HCT116 (cell line): ENCODE data around the gene WDR4.

Experiments used
- ATF3 ChIP-seq: IDR thresholded peaks from 2 replicates; pipeline ENCODE4 v1.6.1; 2012
- MAX ChIP-seq: IDR thresholded peaks from 2 replicates; pipeline ENCODE4 v1.6.1; 2012
- POLR2A ChIP-seq: IDR thresholded peaks from 2 replicates; pipeline ENCODE4 v1.7.0; 2011; ENCODE audit warnings: borderline replicate concordance; ENCODE audit not compliant: insufficient read depth, insufficient read length; ENCODE audit errors: extremely low read depth
- POLR2AphosphoS5 ChIP-seq: IDR thresholded peaks from 2 replicates; pipeline ENCODE4 v1.6.1; 2011; ENCODE audit warnings: mild to moderate bottlenecking, low read depth, low read length, moderate library complexity
- TCF7L2 ChIP-seq: IDR thresholded peaks from 2 replicates; pipeline ENCODE4 v1.7.0; 2011; ENCODE audit warnings: borderline replicate concordance, inconsistent platforms; ENCODE audit not compliant: insufficient read depth, insufficient read length; ENCODE audit errors: extremely low read depth
- TF ChIP-seq, protein P1 (sequence below), 3 experiments: fragments of 200-600 bp in 1 of 3; sonication (generic) in 1 of 3; IDR thresholded peaks in 2 of 3; conservative IDR thresholded peaks in 1 of 3; 2 replicates each; pipeline ENCODE4 v1.5.1; 2012 to 2017; ENCODE audit warnings: low read depth in 2 of 3, low read length in 2 of 3, antibody characterized with exemption in 1 of 3, borderline replicate concordance in 1 of 3, control low read depth in 1 of 3, mild to moderate bottlenecking in 1 of 3, mixed read lengths in 1 of 3, mixed run types in 1 of 3, moderate library complexity in 1 of 3; ENCODE audit not compliant: insufficient read depth in 1 of 3
- TF ChIP-seq, protein P2 (sequence below): IDR thresholded peaks from 2 replicates; pipeline ENCODE4 v1.6.1; 2012; ENCODE audit warnings: low read depth

GRCh38 chr21:42830456-42831455 is 48.6 kb downstream of the WDR4 start:
- TF ChIP-seq, protein P1, sequence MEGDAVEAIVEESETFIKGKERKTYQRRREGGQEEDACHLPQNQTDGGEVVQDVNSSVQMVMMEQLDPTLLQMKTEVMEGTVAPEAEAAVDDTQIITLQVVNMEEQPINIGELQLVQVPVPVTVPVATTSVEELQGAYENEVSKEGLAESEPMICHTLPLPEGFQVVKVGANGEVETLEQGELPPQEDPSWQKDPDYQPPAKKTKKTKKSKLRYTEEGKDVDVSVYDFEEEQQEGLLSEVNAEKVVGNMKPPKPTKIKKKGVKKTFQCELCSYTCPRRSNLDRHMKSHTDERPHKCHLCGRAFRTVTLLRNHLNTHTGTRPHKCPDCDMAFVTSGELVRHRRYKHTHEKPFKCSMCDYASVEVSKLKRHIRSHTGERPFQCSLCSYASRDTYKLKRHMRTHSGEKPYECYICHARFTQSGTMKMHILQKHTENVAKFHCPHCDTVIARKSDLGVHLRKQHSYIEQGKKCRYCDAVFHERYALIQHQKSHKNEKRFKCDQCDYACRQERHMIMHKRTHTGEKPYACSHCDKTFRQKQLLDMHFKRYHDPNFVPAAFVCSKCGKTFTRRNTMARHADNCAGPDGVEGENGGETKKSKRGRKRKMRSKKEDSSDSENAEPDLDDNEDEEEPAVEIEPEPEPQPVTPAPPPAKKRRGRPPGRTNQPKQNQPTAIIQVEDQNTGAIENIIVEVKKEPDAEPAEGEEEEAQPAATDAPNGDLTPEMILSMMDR (IDR thresholded peaks at IDR 0.05 in 2 of 3, conservative IDR thresholded peaks at IDR 0.05 in 1 of 3; ENCODE audit: borderline replicate concordance in 1 of 3, insufficient read depth in 1 of 3, low read depth in 2 of 3, low read length in 2 of 3): peak in 2 of 3 experiments; percentile 13 to 19; a peak in 1 of 6 replicates
- no peak for TF ChIP-seq POLR2A
- TF ChIP-seq ATF3: no peak
- no peak for TF ChIP-seq MAX
- TF ChIP-seq, protein P2, sequence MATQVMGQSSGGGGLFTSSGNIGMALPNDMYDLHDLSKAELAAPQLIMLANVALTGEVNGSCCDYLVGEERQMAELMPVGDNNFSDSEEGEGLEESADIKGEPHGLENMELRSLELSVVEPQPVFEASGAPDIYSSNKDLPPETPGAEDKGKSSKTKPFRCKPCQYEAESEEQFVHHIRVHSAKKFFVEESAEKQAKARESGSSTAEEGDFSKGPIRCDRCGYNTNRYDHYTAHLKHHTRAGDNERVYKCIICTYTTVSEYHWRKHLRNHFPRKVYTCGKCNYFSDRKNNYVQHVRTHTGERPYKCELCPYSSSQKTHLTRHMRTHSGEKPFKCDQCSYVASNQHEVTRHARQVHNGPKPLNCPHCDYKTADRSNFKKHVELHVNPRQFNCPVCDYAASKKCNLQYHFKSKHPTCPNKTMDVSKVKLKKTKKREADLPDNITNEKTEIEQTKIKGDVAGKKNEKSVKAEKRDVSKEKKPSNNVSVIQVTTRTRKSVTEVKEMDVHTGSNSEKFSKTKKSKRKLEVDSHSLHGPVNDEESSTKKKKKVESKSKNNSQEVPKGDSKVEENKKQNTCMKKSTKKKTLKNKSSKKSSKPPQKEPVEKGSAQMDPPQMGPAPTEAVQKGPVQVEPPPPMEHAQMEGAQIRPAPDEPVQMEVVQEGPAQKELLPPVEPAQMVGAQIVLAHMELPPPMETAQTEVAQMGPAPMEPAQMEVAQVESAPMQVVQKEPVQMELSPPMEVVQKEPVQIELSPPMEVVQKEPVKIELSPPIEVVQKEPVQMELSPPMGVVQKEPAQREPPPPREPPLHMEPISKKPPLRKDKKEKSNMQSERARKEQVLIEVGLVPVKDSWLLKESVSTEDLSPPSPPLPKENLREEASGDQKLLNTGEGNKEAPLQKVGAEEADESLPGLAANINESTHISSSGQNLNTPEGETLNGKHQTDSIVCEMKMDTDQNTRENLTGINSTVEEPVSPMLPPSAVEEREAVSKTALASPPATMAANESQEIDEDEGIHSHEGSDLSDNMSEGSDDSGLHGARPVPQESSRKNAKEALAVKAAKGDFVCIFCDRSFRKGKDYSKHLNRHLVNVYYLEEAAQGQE: no peak
- no peak for TF ChIP-seq POLR2AphosphoS5
- TF ChIP-seq TCF7L2: no peak
